Measurements from ENCODE around the gene ADARB1. TPM values are rescaled to one million over a fixed set of nuclear protein-coding genes. Genes with fewer than 3 reads are reported as not detected.

The ADARB1 gene
- total RNA-seq, 2 experiments from 2014 or later: 27.5 to 28.6 TPM

- Mint-ChIP-seq H3K4me1 (ENCODE audit: low read depth) (peaks cover 46% of the 10 kb centered on the region), H3K4me3 (peak overlapping the region; percentile 16), H3K9me3 (no peaks in the 10 kb centered on the region), H3K36me3 (ENCODE audit: low read depth) (peaks cover 25% of the 10 kb centered on the region), H3K27ac (peak overlapping the region; percentile 77), H3K27me3 (no peaks in the 10 kb centered on the region)
- TF ChIP-seq CTCF (IDR thresholded peaks at IDR 0.05): no peak
- ChIA-PET CTCF (interaction anchor here (0.8 to 0.9 kb wide), 2 partner anchors 12 to 73 kb away, joined by 3 read pairs; no protein-coding TSS in a partner anchor), POLR2A (interaction anchor here (1.4 kb wide), 1 partner anchor 62 kb away, joined by 4 read pairs; the partner anchor contains the start of gene POFUT2)
- peaks cover 47% of the 10 kb centered on the region for H3K4me1 ChIP-seq (ENCODE audit: insufficient read depth, low read length)
- no peaks in the 10 kb centered on the region for H3K27me3 ChIP-seq (ENCODE audit: control insufficient read depth in 1 of 2, insufficient read depth in 2 of 2, low read length in 2 of 2)
- ATAC-seq (ENCODE audit: poor library complexity) (no peak), DNase-seq (no peak)
- H3K27ac ChIP-seq (ENCODE audit: low read depth in 1 of 2, low read length in 2 of 2): peak overlapping the region in 1 of 2 donors; percentile 58
- no peak overlapping the region for H3K4me3 ChIP-seq (ENCODE audit: low read length)
- H3K36me3 ChIP-seq (ENCODE audit: insufficient read depth, low read length): peaks cover 22% of the 10 kb centered on the region
- peaks cover 0 to 3% of the 10 kb centered on the region in 2 experiments for H3K9me3 ChIP-seq (ENCODE audit: control insufficient read depth in 1 of 2, insufficient read depth in 1 of 2, low read length in 2 of 2)
- intact Hi-C loops (cut with DNase I, micrococcal nuclease): no loop called here
These were observed 150.8 kb downstream of the ADARB1 start for GRCh38 chr21:45225041-45225740.

GRCh38 chr21:45225741-45226327, 151.5 kb downstream of the ADARB1 start:
- H3K4me1 ChIP-seq (ENCODE audit: insufficient read depth, low read length): peaks cover 47% of the 10 kb centered on the region
- intact Hi-C loops (cut with DNase I, micrococcal nuclease): no loop called here

More at GRCh38 chr21:45225741-45226327, 151.5 kb downstream of the ADARB1 start:
- H3K4me3 ChIP-seq (ENCODE audit: low read length): no peak overlapping the region
- no peak for TF ChIP-seq CTCF (IDR thresholded peaks at IDR 0.05)
- ATAC-seq (ENCODE audit: poor library complexity): no peak
- peak overlapping the region; percentile 83 for H3K27ac Mint-ChIP-seq
- no peak overlapping the region for H3K27ac ChIP-seq (ENCODE audit: low read depth in 1 of 2, low read length in 2 of 2)
- peaks cover 46% of the 10 kb centered on the region for H3K4me1 Mint-ChIP-seq (ENCODE audit: low read depth)
- DNase-seq: no peak
- H3K36me3 ChIP-seq (ENCODE audit: insufficient read depth, low read length): peaks cover 16% of the 10 kb centered on the region
- ChIA-PET POLR2A (no interaction called here), CTCF (no interaction called here)
- peak overlapping the region; percentile 11 for H3K4me3 Mint-ChIP-seq
- peaks cover 0 to 3% of the 10 kb centered on the region in 2 experiments for H3K9me3 ChIP-seq (ENCODE audit: control insufficient read depth in 1 of 2, insufficient read depth in 1 of 2, low read length in 2 of 2)
- H3K9me3 Mint-ChIP-seq: no peaks in the 10 kb centered on the region
- peaks cover 19% of the 10 kb centered on the region for H3K36me3 Mint-ChIP-seq (ENCODE audit: low read depth)
- no peaks in the 10 kb centered on the region for H3K27me3 ChIP-seq (ENCODE audit: control insufficient read depth in 1 of 2, insufficient read depth in 2 of 2, low read length in 2 of 2)
- H3K27me3 Mint-ChIP-seq: no peaks in the 10 kb centered on the region

Data from CD4-positive, alpha-beta T cell (primary cell).